ENCODE results near the gene RBP3.

Gene RBP3

DNA sequence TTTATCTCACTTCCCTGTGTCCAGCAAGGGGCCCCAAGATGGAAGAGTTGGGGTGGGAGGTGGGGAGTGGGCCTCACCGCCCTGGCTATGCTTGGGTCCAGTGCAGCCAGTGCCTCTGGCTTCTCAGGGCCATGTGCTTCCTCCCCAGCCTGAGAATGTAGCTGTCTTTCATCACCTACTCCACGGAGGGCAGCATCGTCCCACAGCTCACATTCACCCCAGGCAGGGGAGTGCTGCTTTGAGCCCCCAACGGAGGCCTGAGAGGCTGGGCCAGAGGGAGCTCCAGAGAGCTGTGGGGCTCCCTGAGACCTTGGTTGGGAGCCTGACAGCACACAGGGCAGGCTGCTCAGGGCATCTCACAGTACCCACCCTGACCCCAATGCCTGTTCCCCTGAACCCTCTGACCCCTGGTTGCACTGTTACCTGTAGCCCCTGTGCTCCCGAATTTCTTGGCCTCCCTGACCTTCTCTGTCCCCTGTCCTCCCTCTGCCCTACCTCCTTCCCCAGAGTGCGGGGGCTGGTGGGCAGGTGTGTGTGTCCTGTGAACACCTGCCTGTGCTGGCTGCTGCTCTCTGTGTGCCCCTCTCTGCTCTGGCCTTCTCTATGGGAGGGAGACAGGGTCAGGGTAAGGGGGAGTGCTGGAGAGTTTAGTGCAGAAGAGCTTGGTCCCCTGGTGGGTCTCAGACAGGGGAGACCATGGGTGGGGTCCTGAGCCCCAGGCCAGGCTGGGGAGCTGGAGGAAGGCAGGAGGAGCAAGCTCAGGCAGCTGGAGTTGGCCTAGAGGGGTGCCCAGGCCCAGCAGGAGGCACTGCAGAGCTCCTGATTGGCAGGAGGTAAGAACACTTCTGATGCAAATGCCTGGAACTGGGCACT lies 55.5 kb downstream of the RBP3 start:
- no peak for DNase-seq

- DNase-seq = no peak
Observed at GRCh38 chr10:47404446-47404845, 56.3 kb downstream of the RBP3 start.

DNA sequence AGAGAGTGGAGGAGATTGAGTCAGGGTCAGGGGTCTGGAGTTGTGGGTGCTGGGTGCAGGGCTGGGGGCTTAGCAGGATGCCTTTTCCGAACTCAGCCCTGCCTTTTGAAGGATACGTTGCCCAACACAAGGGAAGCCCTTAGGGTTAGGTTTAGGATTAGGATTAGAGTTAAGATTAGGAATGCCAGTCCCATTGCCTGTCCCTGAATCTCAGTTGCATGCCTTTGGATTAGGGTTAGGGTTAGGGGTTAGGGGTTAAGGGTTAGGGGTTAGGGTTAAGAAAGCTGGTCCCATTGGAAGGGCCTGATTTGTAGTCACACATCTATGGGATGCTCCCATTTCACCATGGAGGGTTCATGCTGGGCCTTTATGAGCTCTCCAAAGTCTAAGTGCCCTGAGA lies 56.8 kb downstream of the RBP3 start:
- no peak for DNase-seq

GRCh38 chr10:47405857-47406547 lies 57.8 kb downstream of the RBP3 start:
- no peak for DNase-seq

GRCh38 chr10:47406548-47406869 lies 58.3 kb downstream of the RBP3 start:
- DNase-seq = no peak

GRCh38 chr10:47406870-47407691 lies 58.9 kb downstream of the RBP3 start:
- DNase-seq = no peak

Measured in effector CD4-positive, alpha-beta T cell (primary cell).